GM23248 (cell line): ENCODE measurements around the gene RHBDF2. TPM values are rescaled to one million over a fixed set of nuclear protein-coding genes. Genes with fewer than 3 reads are reported as not detected.

Experiments
- DNase-seq: peaks from one replicate; pipeline ENCODE4 v3.0.0-alpha.2; 2015
- H2AFZ ChIP-seq: fragments of 200-600 bp; sonication (generic); 2 replicates; pipeline ENCODE4 v1.6.1; 2016; ENCODE audit warnings: antibody characterized with exemption
- H3F3A ChIP-seq: fragments of 200-600 bp; sonication (generic); 2 replicates; pipeline ENCODE4 v1.6.1; 2016; ENCODE audit warnings: mild to moderate bottlenecking, antibody characterized with exemption, mixed run types; ENCODE audit not compliant: insufficient read depth
- H3K27ac ChIP-seq: fragments of 200-600 bp; sonication (generic); 2 replicates; pipeline ENCODE4 v1.5.1; 2016; ENCODE audit warnings: mild to moderate bottlenecking
- H3K27me3 ChIP-seq: fragments of 200-600 bp; sonication (generic); replicated peaks from 2 replicates; pipeline ENCODE4 v1.6.1; 2016; ENCODE audit warnings: mild to moderate bottlenecking; ENCODE audit not compliant: insufficient read depth
- H3K36me3 ChIP-seq: fragments of 200-600 bp; sonication (generic); 2 replicates; pipeline ENCODE4 v1.6.1; 2016; ENCODE audit warnings: low read depth, mild to moderate bottlenecking
- H3K4me1 ChIP-seq: fragments of 200-600 bp; sonication (generic); 2 replicates; pipeline ENCODE4 v1.6.1; 2016; ENCODE audit warnings: mild to moderate bottlenecking; ENCODE audit not compliant: insufficient read depth
- H3K4me2 ChIP-seq: fragments of 200-600 bp; sonication (generic); one replicate; pipeline ENCODE4 v1.6.1; 2016; ENCODE audit warnings: mild to moderate bottlenecking; ENCODE audit not compliant: unreplicated experiment
- H3K4me3 ChIP-seq: fragments of 200-600 bp; sonication (generic); 2 replicates; pipeline ENCODE4 v1.5.1; 2016; ENCODE audit warnings: mild to moderate bottlenecking
- H3K79me2 ChIP-seq: fragments of 200-600 bp; sonication (generic); 2 replicates; pipeline ENCODE4 v1.6.1; 2016; ENCODE audit warnings: mild to moderate bottlenecking; ENCODE audit not compliant: insufficient read depth
- H3K9ac ChIP-seq: fragments of 200-600 bp; sonication (generic); 2 replicates; pipeline ENCODE4 v1.6.1; 2016; ENCODE audit warnings: mild to moderate bottlenecking
- H3K9me2 ChIP-seq: fragments of 200-600 bp; sonication (generic); 2 replicates; pipeline ENCODE4 v1.6.1; 2016; ENCODE audit warnings: mixed run types, mild to moderate bottlenecking, moderate library complexity; ENCODE audit not compliant: insufficient read depth
- H3K9me3 ChIP-seq: fragments of 200-600 bp; sonication (generic); one replicate; pipeline ENCODE4 v1.6.1; 2017; ENCODE audit warnings: low read depth
- H4K20me1 ChIP-seq: fragments of 200-600 bp; sonication (generic); 2 replicates; pipeline ENCODE4 v1.6.0; 2016; ENCODE audit not compliant: insufficient read depth
- EZH2 ChIP-seq: fragments of 200-600 bp; sonication (generic); IDR thresholded peaks from 2 replicates; pipeline ENCODE4 v1.6.1; 2018; ENCODE audit warnings: antibody characterized with exemption, mild to moderate bottlenecking; ENCODE audit not compliant: insufficient read depth, poor library complexity, severe bottlenecking
- EZH2phosphoT487 ChIP-seq: fragments of 200-600 bp; sonication (generic); IDR thresholded peaks from 2 replicates; pipeline ENCODE4 v1.6.1; 2018; ENCODE audit warnings: antibody characterized with exemption, moderate library complexity, mild to moderate bottlenecking, low read depth; ENCODE audit not compliant: insufficient read depth
- WGBS, 2 experiments: methylation state at CpG; one replicate each; pipeline ENCODE4 v1.1.6; 2015 to 2017; ENCODE audit warnings: low lambda C conversion rate in 2 of 2, low coverage in 1 of 2; ENCODE audit errors: missing lambda C conversion rate in 2 of 2; 5-methylcytosine and 5-hydroxymethylcytosine counted together
- in situ Hi-C: fragments of 300-500 bp; cut with MboI; formaldehyde crosslinking; loops from 2 replicates; pipeline ENCODE4 v1.15.0; 2020
- polyA plus RNA-seq: library from polyadenylated mRNA; unstranded; fragments of >200 nt; fragmentation: Nextera tagmentation; extraction: Ambion mirVana; gene quantifications from 2 replicates; pipeline ENCODE4 v1.2.1, GENCODE V29; 2016
- total RNA-seq: library from RNA; depleted of rRNA; stranded (reverse); fragments of >200 nt; shearing (Covaris generic); gene quantifications from 2 replicates; pipeline ENCODE4 v1.2.3, GENCODE V29; 2014

Gene RHBDF2
- total and polyA plus RNA-seq, 2 experiments from 2014 or later, result 8.9 to 12.7 TPM

DNA sequence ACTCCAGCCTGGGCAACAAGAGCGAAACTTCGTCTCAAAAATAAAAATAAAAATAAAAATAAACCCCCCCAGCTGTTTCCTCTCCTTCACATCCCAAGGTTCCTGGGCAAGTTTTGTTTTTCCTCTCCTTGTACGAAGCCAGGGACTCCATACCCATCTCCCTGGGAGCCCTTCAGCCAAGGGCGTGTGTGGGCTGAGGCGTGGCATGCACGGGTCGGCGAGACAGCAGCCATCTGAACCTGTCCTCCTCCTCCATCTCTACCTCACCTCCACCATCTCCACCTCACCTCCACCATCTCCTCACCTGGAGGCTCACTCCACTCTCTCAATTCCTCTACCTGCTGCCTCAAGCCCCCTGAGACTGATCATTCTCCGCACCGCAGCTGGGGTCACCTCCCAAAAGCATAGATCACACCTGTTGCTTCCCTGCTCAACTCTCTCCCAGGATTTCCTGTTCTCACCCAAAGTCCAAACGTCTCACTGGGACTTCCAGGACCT lies 16.9 kb downstream of the RHBDF2 start:
- Histone ChIP-seq H3K79me2 (no peaks in the 10 kb centered on the region), H3K9me3 (no peaks in the 10 kb centered on the region), H3K4me1 (no peaks in the 10 kb centered on the region), H3K9ac (no peak overlapping the region), H3K27me3 (no peaks in the 10 kb centered on the region), H2AFZ (no peak overlapping the region), H3K9me2 (no peaks in the 10 kb centered on the region), H4K20me1 (no peaks in the 10 kb centered on the region), H3K27ac (no peak overlapping the region), H3K4me2 (no peak overlapping the region), H3F3A (peaks cover 6% of the 10 kb centered on the region; the same call in 1 of the 2 replicates), H3K4me3 (no peak overlapping the region), H3K36me3 (no peaks in the 10 kb centered on the region)
- 85 to 88% methylated on average over 11 of the region's 11 CpGs for WGBS, 2 experiments
- in situ Hi-C loops, result loop anchor here (25.0 kb wide), 1 partner anchor 103 kb away; the partner anchor contains the start of gene ST6GALNAC2
- no peak for DNase-seq
- TF ChIP-seq EZH2, result no peak
- TF ChIP-seq EZH2phosphoT487, result no peak

DNA sequence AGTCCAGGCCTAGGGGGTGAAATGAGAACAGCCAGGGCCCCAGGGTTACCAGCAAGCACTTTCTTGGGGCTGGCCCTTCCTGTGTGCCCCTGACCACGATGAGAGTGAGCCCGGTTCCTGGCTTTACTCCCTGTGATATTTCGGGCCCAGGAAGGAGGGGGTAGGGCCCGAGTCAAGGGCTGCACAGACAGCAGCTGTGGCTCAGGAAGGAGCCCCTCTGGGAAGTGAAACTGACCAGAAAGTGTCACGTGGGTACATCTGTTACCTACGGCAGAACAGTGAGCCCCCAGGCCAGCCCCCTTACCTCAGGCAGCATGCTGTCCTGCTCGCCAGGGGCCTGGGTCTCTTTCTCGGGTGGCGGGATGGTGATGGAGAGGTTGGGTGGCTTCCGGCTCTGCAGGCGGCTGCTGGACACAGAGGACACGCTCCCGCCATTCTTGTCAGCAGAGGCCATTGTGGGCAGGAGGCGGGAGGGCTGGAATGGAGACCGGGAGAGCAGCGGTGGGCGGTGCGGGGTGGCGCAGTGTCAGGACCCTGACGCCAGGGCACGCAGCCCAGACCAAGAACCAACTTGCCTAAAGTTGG lies 20.1 kb downstream of the RHBDF2 start:
- TF ChIP-seq EZH2 (no peak), EZH2phosphoT487 (no peak)
- H3K9me3 ChIP-seq, result no peaks in the 10 kb centered on the region
- H3K9ac ChIP-seq, result no peak overlapping the region
- H3K4me2 ChIP-seq, result no peak overlapping the region
- no peak for DNase-seq
- no peak overlapping the region for H2AFZ ChIP-seq
- in situ Hi-C loops, result loop anchor here (25.0 kb wide), 1 partner anchor 106 kb away; the partner anchor contains the start of gene ST6GALNAC2
- no peaks in the 10 kb centered on the region for H3K79me2 ChIP-seq
- no peaks in the 10 kb centered on the region for H3K36me3 ChIP-seq
- H3K9me2 ChIP-seq, result no peaks in the 10 kb centered on the region
- H3F3A ChIP-seq, result peaks cover 6% of the 10 kb centered on the region; the same call in 1 of the 2 replicates
- no peaks in the 10 kb centered on the region for H3K4me1 ChIP-seq
- WGBS, 2 experiments, result 85 to 86% methylated on average over 21 of the region's 21 CpGs
- H3K27me3 ChIP-seq, result no peaks in the 10 kb centered on the region
- no peak overlapping the region for H3K27ac ChIP-seq
- H3K4me3 ChIP-seq, result no peak overlapping the region
- no peaks in the 10 kb centered on the region for H4K20me1 ChIP-seq

DNA sequence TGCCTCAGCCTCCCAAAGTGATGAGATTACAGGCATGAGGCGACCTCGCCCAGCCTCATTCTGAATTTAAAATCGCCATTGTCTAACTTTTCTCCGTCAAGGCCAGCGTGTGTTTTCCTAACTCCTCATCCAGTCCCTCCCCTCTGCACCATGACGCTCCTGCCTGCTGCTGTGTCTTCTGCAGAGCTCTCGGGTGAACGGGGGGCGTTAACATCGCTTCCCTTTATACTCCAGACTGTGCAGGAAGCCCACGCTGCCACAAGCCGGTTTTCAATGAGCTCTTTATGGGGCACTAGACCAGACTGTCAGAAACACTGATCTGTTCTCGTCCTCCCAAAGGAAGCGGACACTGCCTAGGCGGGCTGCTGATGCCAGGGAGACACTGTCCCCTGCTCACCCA lies 20.6 kb downstream of the RHBDF2 start:
- H3K4me1 ChIP-seq, result no peaks in the 10 kb centered on the region
- no peak overlapping the region for H2AFZ ChIP-seq
- H3K27ac ChIP-seq, result no peak overlapping the region
- WGBS, 2 experiments, result 67 to 69% methylated on average over 15 of the region's 15 CpGs
- H3K4me3 ChIP-seq, result no peak overlapping the region
- no peaks in the 10 kb centered on the region for H4K20me1 ChIP-seq
- no peaks in the 10 kb centered on the region for H3K36me3 ChIP-seq
- no peak for TF ChIP-seq EZH2phosphoT487
- TF ChIP-seq EZH2, result no peak
- H3K79me2 ChIP-seq, result no peaks in the 10 kb centered on the region
- peaks cover 3% of the 10 kb centered on the region; the same call in 1 of the 2 replicates for H3F3A ChIP-seq
- H3K9me3 ChIP-seq, result no peaks in the 10 kb centered on the region
- no peaks in the 10 kb centered on the region for H3K9me2 ChIP-seq
- in situ Hi-C loops, result loop anchor here (25.0 kb wide), 1 partner anchor 107 kb away; the partner anchor contains the start of gene ST6GALNAC2
- H3K9ac ChIP-seq, result no peak overlapping the region
- DNase-seq, result no peak
- no peak overlapping the region for H3K4me2 ChIP-seq
- no peaks in the 10 kb centered on the region for H3K27me3 ChIP-seq

DNA sequence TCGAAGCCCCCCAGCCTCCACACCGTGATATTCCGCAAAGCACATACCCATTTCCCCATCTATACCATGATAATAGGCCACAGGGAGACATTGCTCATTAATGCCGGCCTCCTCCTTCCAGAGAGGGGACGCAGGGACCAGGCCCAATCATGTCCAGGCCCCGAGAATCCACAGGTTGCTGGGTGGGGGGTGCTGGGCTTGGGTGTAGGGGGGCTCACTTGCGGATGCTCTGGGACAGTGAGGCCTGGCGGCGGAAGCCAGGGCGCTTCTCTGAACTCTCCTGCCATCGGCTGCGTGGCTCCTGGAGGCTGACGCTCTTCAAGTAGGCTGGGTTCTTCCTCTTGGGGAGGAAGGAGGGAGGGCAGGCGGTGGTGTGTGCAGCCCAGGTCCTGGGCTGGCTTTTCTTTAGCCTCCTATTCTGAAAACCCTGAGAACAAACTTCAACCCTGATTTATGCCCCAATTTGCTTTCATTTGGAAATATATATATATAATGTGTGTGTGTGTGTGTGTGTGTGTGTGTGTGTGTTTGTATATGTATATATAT lies 21.6 kb downstream of the RHBDF2 start:
- no peaks in the 10 kb centered on the region for H3F3A ChIP-seq
- no peaks in the 10 kb centered on the region for H3K36me3 ChIP-seq
- no peaks in the 10 kb centered on the region for H4K20me1 ChIP-seq
- no peak overlapping the region for H2AFZ ChIP-seq
- DNase-seq, result no peak
- H3K4me1 ChIP-seq, result no peaks in the 10 kb centered on the region
- H3K9ac ChIP-seq, result no peak overlapping the region
- no peak overlapping the region for H3K4me3 ChIP-seq
- H3K4me2 ChIP-seq, result no peak overlapping the region
- H3K79me2 ChIP-seq, result no peaks in the 10 kb centered on the region
- no peaks in the 10 kb centered on the region for H3K9me2 ChIP-seq
- H3K27me3 ChIP-seq, result no peaks in the 10 kb centered on the region
- H3K27ac ChIP-seq, result no peak overlapping the region
- no peak for TF ChIP-seq EZH2phosphoT487
- TF ChIP-seq EZH2, result no peak
- WGBS, 2 experiments, result 90 to 96% methylated on average over 14 of the region's 14 CpGs
- in situ Hi-C loops, result loop anchor here (25.0 kb wide), 1 partner anchor 108 kb away; the partner anchor contains the start of gene ST6GALNAC2
- H3K9me3 ChIP-seq, result no peaks in the 10 kb centered on the region
